Endothelial cell of umbilical vein (primary cell): ENCODE results near the gene ASB14. TPM values are rescaled to one million over a fixed set of nuclear protein-coding genes. Genes with fewer than 3 reads are reported as not detected.

Experiments
- BruUV-seq: library from RNA; stranded (reverse); fragments of 400-500 nt; replicated peaks from 2 replicates; lab custom pipeline; 2021; lab: Mats Ljungman, UMichigan
- CTCF ChIA-PET: fragments of 300-600, 350-600 bp; sonication (Branson Sonifier 250); formaldehyde crosslinking; loops from one replicate; lab custom pipeline; 2021; ENCODE audit warnings: antibody characterized with exemption, inconsistent platforms; lab: Charles Lee
- POLR2A ChIA-PET: fragments of 300-600, 350-600 bp; sonication (Branson Sonifier 250); formaldehyde crosslinking; loops from one replicate; lab custom pipeline; 2021; ENCODE audit warnings: antibody characterized with exemption, inconsistent platforms; lab: Charles Lee
- DNase-seq: peaks from one replicate; pipeline ENCODE4 v3.0.0-alpha.2; 2011; ENCODE audit warnings: low read depth, low spot score
- FAIRE-seq: peaks from 2 replicates; lab custom pipeline; 2011; peaks lifted over from hg19 to GRCh38; lab: Jason Lieb, UNC
- H2AFZ ChIP-seq: 2 replicates; pipeline ENCODE4 v1.6.0; 2012; ENCODE audit warnings: low read depth, low read length, control low read depth, inconsistent platforms
- H3K27ac ChIP-seq: 2 replicates; pipeline ENCODE4 v1.5.1; 2011; ENCODE audit warnings: low read depth, mild to moderate bottlenecking, control low read depth, low read length, moderate library complexity; ENCODE audit not compliant: insufficient read depth
- H3K27me3 ChIP-seq, 2 experiments: 2 replicates each; pipeline versions ENCODE4 v1.6.0 to v1.6.1; 2011; ENCODE audit warnings: low read length in 2 of 2, mixed read lengths in 1 of 2; ENCODE audit not compliant: control insufficient read depth in 2 of 2, insufficient read depth in 2 of 2
- H3K36me3 ChIP-seq, 2 experiments: 2 replicates in 1 of 2; 3 replicates in 1 of 2; pipeline ENCODE4 v1.5.1; 2011; ENCODE audit warnings: low read length in 2 of 2, mild to moderate bottlenecking in 1 of 2, moderate library complexity in 1 of 2; ENCODE audit not compliant: control insufficient read depth in 2 of 2, insufficient read depth in 2 of 2; ENCODE audit errors: extremely low read depth in 1 of 2
- H3K4me1 ChIP-seq: 3 replicates; pipeline ENCODE4 v1.5.1; 2011; ENCODE audit warnings: mild to moderate bottlenecking, low read length; ENCODE audit not compliant: control insufficient read depth, insufficient read depth; ENCODE audit errors: extremely low read depth
- H3K4me2 ChIP-seq: 2 replicates; pipeline ENCODE4 v1.6.1; 2011; ENCODE audit warnings: low read length, control low read depth, mixed read lengths; ENCODE audit not compliant: insufficient read depth
- H3K4me3 ChIP-seq, 3 experiments: fragments of 200-600 bp in 1 of 3; sonication (generic), shearing (Covaris generic) in 1 of 3; replicated peaks in 1 of 3; 2 replicates each; pipeline ENCODE4 v1.5.1; 2011 to 2016; ENCODE audit warnings: control low read depth in 3 of 3, low read length in 3 of 3, mild to moderate bottlenecking in 2 of 3, inconsistent platforms in 1 of 3, low read depth in 1 of 3, moderate library complexity in 1 of 3; ENCODE audit not compliant: insufficient read depth in 1 of 3
- H3K79me2 ChIP-seq: 2 replicates; pipeline ENCODE4 v1.6.0; 2012; ENCODE audit warnings: low read length, inconsistent platforms; ENCODE audit not compliant: control insufficient read depth, insufficient read depth
- H3K9ac ChIP-seq: replicated peaks from 2 replicates; pipeline ENCODE3; 2011; ENCODE audit warnings: low read length, control low read depth; ENCODE audit not compliant: insufficient read depth; ENCODE audit errors: extremely low read depth
- H3K9me1 ChIP-seq: replicated peaks from 3 replicates; pipeline ENCODE4 v1.6.0; 2011; ENCODE audit warnings: mild to moderate bottlenecking, low read length; ENCODE audit not compliant: control insufficient read depth, insufficient read depth; ENCODE audit errors: extremely low read depth
- H3K9me3 ChIP-seq: replicated peaks from 2 replicates; pipeline ENCODE4 v1.5.1; 2012; ENCODE audit warnings: low read length, inconsistent platforms; ENCODE audit not compliant: control insufficient read depth, insufficient read depth
- H4K20me1 ChIP-seq: replicated peaks from 2 replicates; pipeline ENCODE3; 2011; ENCODE audit warnings: mild to moderate bottlenecking, low read length; ENCODE audit not compliant: control insufficient read depth, insufficient read depth; ENCODE audit errors: extremely low read depth
- CTCF ChIP-seq, 2 donors: IDR thresholded peaks; 1 replicate in 1 of 2; 2 replicates in 1 of 2; pipeline ENCODE4 v1.5.1; 2011; ENCODE audit warnings: low read length in 2 of 2, mild to moderate bottlenecking in 2 of 2, moderate library complexity in 2 of 2, control low read depth in 1 of 2, inconsistent platforms in 1 of 2, low read depth in 1 of 2; ENCODE audit not compliant: insufficient read depth in 1 of 2; ENCODE audit errors: extremely low read depth in 1 of 2
- EZH2 ChIP-seq: IDR thresholded peaks from 2 replicates; pipeline ENCODE4 v1.6.1; 2012; ENCODE audit warnings: borderline replicate concordance, low read depth, mild to moderate bottlenecking, moderate library complexity, low read length, inconsistent platforms; ENCODE audit not compliant: severe bottlenecking
- FOS ChIP-seq: IDR thresholded peaks from 2 replicates; pipeline ENCODE4 v1.6.1; 2011; ENCODE audit warnings: mild to moderate bottlenecking, low read length, moderate library complexity, borderline replicate concordance; ENCODE audit not compliant: insufficient read depth
- GATA2 ChIP-seq: IDR thresholded peaks from 2 replicates; pipeline ENCODE4 v1.7.0; 2011; ENCODE audit warnings: low read depth, mild to moderate bottlenecking, moderate library complexity, mixed read lengths, low read length; ENCODE audit not compliant: insufficient read length, insufficient read depth
- JUN ChIP-seq: IDR thresholded peaks from 2 replicates; pipeline ENCODE4 v1.6.1; 2011; ENCODE audit warnings: borderline replicate concordance, low read depth; ENCODE audit not compliant: insufficient read length, insufficient read depth
- MAX ChIP-seq: IDR thresholded peaks from 2 replicates; pipeline ENCODE4 v1.6.1; 2011; ENCODE audit not compliant: insufficient read depth, insufficient read length
- MYC ChIP-seq: IDR thresholded peaks from one replicate; pipeline ENCODE4 v1.6.1; 2011; ENCODE audit warnings: mild to moderate bottlenecking, low read depth, low read length
- POLR2A ChIP-seq: IDR thresholded peaks from 2 replicates; pipeline ENCODE4 v1.6.1; 2012; ENCODE audit warnings: low read depth, mild to moderate bottlenecking, control low read depth, low read length
- POLR2AphosphoS5 ChIP-seq: IDR thresholded peaks from 2 replicates; pipeline ENCODE4 v1.6.1; 2012; ENCODE audit warnings: low read depth, mild to moderate bottlenecking, control low read depth, low read length, moderate library complexity; ENCODE audit not compliant: insufficient read depth
- dilution Hi-C: fragments of 300-500 bp; cut with MboI; formaldehyde crosslinking; loops from one replicate; pipeline ENCODE4 v1.15.0; 2019; ENCODE audit warnings: low sequenced_read_pairs; ENCODE audit not compliant: extremely low pct_ligation_motif_present
- intact Hi-C: fragments of 100-400 bp; cut with micrococcal nuclease; formaldehyde crosslinking; loops from one replicate; pipeline ENCODE4 v1.10.0; 2022
- polyA plus RNA-seq, 4 experiments: library from polyadenylated mRNA; depleted of rRNA in 3 of 4; stranded (reverse) in 3 of 4; unstranded in 1 of 4; fragments of >200 nt; gene quantifications; 2 replicates each; pipeline versions ENCODE4 v1.2.1 to v1.2.3, GENCODE V29; 2011 to 2012; ENCODE audit warnings: missing spikeins in 1 of 4
- total RNA-seq: library from RNA; stranded (reverse); gene quantifications from 2 replicates; pipeline ENCODE4 v1.2.3, GENCODE V29; 2021

ASB14 gene
- total and polyA plus RNA-seq, 2 donors (not counting 3 experiments of a cell fraction or from before 2014, with no cell fraction given): 0.01 TPM; not detected in 1

- Histone ChIP-seq H3K27me3 (no peaks in the 10 kb centered on the region), H3K9ac (no peak overlapping the region), H3K36me3 (no peaks in the 10 kb centered on the region), H3K27ac (no peak overlapping the region), H3K4me1 (no peaks in the 10 kb centered on the region), H4K20me1 (no peaks in the 10 kb centered on the region), H3K9me3 (no peaks in the 10 kb centered on the region), H3K4me2 (no peak overlapping the region), H3K79me2 (no peaks in the 10 kb centered on the region), H3K4me3 (no peak overlapping the region), H3K9me1 (no peaks in the 10 kb centered on the region), H2AFZ (no peak overlapping the region)
- FAIRE-seq: no peak
- DNase-seq: no peak
- intact Hi-C loops: no loop called here
- TF ChIP-seq CTCF (IDR thresholded peaks at IDR 0.05; ENCODE audit: extremely low read depth in 1 of 2, insufficient read depth in 1 of 2, low read depth in 1 of 2, low read length in 2 of 2) (no peak), JUN (no peak), POLR2AphosphoS5 (no peak), FOS (no peak), MYC (no peak), MAX (no peak), GATA2 (no peak), POLR2A (no peak), EZH2 (no peak)
- ChIA-PET CTCF (no interaction called here), POLR2A (no interaction called here)
- dilution Hi-C loops: no loop called here
- no TSS peak for BruUV-seq
These were observed 4.1 kb downstream of the ASB14 start for GRCh38 chr3:57288403-57288802.
